Stimulated activated CD4-positive, alpha-beta T cell treated with anti-CD3 and anti-CD28 coated beads, Interleukin-12 subunit alpha, Interleukin-12 subunit beta, amount 100 ng/mL, for 48 hours (primary cell): Measurements from ENCODE around the gene KIAA0586.
"Not testable (repeated sequence)": the region's sequence is repeated elsewhere in the genome, so short reads cannot be mapped to it uniquely, and the experiment has no call there.

Experiments used
- DNase-seq, 3 donors: peaks; one replicate each; pipeline ENCODE4 v3.0.0-alpha.2; 2020; ENCODE audit warnings: low read depth in 2 of 3, low spot score in 1 of 3

The KIAA0586 gene

DNA sequence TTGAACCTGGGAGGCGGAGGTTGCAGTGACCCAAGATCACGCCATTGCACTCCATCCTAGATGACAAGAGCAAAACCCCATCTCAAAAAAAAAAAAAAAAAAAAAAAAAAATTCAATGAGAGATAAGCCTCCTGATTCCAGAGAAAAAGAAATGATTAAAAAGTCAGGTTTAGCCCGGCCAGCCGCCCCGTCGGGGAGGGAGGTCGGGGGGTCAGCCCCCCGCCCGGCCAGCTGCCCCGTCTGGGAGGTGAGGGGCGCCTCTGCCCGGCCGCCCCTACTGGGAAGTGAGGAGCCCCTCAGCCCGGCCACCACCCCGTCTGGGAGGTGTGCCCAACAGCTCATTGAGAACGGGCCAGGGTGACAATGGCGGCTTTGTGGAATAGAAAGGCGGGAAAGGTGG lies 160.8 kb downstream of the KIAA0586 start:
- DNase-seq: not testable (repeated sequence)

DNA sequence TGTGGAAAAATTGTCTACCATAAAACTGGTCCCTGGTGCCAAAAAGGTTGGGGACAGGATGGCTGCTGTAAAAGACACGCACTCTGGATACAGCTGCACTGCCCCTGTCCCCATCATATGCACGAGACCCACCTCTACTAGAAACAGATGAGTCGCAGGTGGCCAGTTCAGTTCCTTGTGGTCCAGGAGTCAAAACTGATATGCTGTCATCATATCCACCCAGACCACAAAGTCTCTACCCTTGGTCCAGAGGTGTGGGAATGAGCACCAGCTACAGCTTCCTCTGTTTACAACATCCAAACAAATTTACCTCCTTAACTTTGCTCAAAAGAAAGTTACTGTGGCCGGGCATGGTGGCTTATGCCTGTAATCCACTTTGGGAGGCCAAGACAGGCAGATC lies 166.5 kb downstream of the KIAA0586 start:
- DNase-seq: no peak

GRCh38 chr14:58597041-58597440 lies 169.5 kb downstream of the KIAA0586 start:
- no peak for DNase-seq

DNA sequence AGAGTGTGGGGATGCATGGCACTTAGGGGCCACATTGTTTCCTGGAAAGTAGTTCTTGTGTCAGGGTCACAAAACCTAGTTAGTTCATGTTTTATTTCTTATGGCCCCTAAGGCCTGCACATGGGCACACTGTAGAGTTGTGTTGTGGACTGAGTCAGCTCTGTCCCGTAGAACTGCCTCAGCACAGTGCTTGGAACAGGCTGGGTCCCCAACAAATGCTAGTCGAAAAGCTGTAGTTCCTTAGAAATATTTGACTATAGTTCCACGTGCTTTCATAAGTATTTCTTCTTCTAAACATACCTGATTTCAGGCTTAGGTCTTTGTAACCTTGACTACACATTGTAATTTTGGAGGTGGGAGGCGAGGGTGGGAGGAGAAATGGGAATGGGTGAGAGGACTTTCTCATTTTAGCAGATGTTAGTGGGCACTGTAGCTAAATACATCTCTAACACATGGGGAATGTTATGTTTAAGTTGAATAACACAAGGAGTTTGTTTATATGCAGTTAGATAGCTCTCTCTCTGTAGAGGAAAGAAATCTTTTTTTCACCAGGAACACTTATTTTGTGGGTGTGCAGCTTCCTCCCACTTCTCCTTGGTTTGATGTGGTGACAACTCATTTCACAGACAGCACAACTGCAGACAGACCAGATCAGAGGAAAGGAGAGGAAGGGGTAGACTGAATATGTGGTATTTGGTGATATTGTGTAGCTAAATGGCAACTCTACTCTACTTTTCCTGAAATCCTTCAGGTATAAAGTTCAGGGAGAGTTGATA lies 170.7 kb downstream of the KIAA0586 start:
- no peak for DNase-seq

- no peak for DNase-seq
Measured at GRCh38 chr14:58598804-58599525, 171.4 kb downstream of the KIAA0586 start.

- no peak for DNase-seq
Measured at GRCh38 chr14:58599707-58600106, 172.2 kb downstream of the KIAA0586 start.
